Esophagus (tissue), 2 donors: ENCODE data around the gene MORF4L1. TPM values are rescaled to one million over a fixed set of nuclear protein-coding genes. Genes with fewer than 3 reads are reported as not detected.
A peak's percentile ranks its signal among the peaks of the same experiment; 100 is the strongest.

Experiments used
- H3K27ac ChIP-seq, 2 donors: one replicate each; pipeline ENCODE4 v1.5.1; 2013; ENCODE audit warnings: low read depth in 2 of 2, mild to moderate bottlenecking in 2 of 2, inconsistent platforms in 1 of 2, low read length in 1 of 2, moderate library complexity in 1 of 2
- H3K27me3 ChIP-seq, 2 donors: one replicate each; pipeline ENCODE4 v1.6.1; 2013; ENCODE audit warnings: low read length in 2 of 2, control low read depth in 1 of 2, mild to moderate bottlenecking in 1 of 2; ENCODE audit not compliant: insufficient read depth in 2 of 2, control insufficient read depth in 1 of 2
- H3K36me3 ChIP-seq, 2 donors: one replicate each; pipeline ENCODE4 v1.6.1; 2013; ENCODE audit warnings: low read length in 1 of 2; ENCODE audit not compliant: control insufficient read depth in 2 of 2, insufficient read depth in 2 of 2
- H3K4me1 ChIP-seq, 2 donors: one replicate each; pipeline ENCODE4 v1.6.1; 2013; ENCODE audit warnings: low read length in 1 of 2; ENCODE audit not compliant: control insufficient read depth in 2 of 2, insufficient read depth in 2 of 2
- H3K4me3 ChIP-seq, 2 donors: one replicate each; pipeline ENCODE4 v1.5.1; 2013; ENCODE audit warnings: low read length in 2 of 2, mild to moderate bottlenecking in 2 of 2, low read depth in 1 of 2, moderate library complexity in 1 of 2
- H3K9me3 ChIP-seq, 2 donors: one replicate each; pipeline ENCODE4 v1.6.1; 2013; ENCODE audit warnings: mild to moderate bottlenecking in 2 of 2, low read depth in 1 of 2, low read length in 1 of 2, moderate library complexity in 1 of 2; ENCODE audit not compliant: control insufficient read depth in 2 of 2, insufficient read depth in 1 of 2
- WGBS, 2 donors: extraction: QIAGEN DNeasy Blood & Tissue Kit; methylation state at CpG; one replicate each; pipeline ENCODE4 v1.1.7; 2013; 5-methylcytosine and 5-hydroxymethylcytosine counted together
- polyA plus RNA-seq, 2 donors: library from polyadenylated mRNA; stranded (reverse); fragments of 200-250 nt; gene quantifications; one replicate each; pipeline ENCODE4 v1.2.3, GENCODE V29; 2013
- donor health status: healthy with polysubstance abuse.
- donor health status: Bipolar disorder and iron deficiency.

MORF4L1 gene
- polyA plus RNA-seq, 2 donors = 47.6 to 126 TPM

GRCh38 chr15:78938658-78939488 lies 66.2 kb downstream of the MORF4L1 start:
- peaks cover 6 to 8% of the 10 kb centered on the region in 2 donors for H3K4me1 ChIP-seq
- WGBS, 2 donors = 70 to 83% methylated on average over 6 of the region's 6 CpGs

GRCh38 chr15:78942741-78943140 lies 70.1 kb downstream of the MORF4L1 start:
- H3K4me1 ChIP-seq = peaks cover 3 to 11% of the 10 kb centered on the region in 2 donors
- no peak overlapping the region for H3K4me3 ChIP-seq
- H3K27ac ChIP-seq = no peak overlapping the region
- H3K36me3 ChIP-seq = no peaks in the 10 kb centered on the region
- 85 to 88% methylated on average over 4 of the region's 4 CpGs for WGBS, 2 donors
- H3K27me3 ChIP-seq = no peaks in the 10 kb centered on the region
- no peaks in the 10 kb centered on the region for H3K9me3 ChIP-seq

More at GRCh38 chr15:78938658-78939488, 66.2 kb downstream of the MORF4L1 start:
- Histone ChIP-seq H3K4me3 (no peak overlapping the region), H3K27ac (peak overlapping the region; percentile 13 to 39), H3K27me3 (no peaks in the 10 kb centered on the region), H3K9me3 (no peaks in the 10 kb centered on the region), H3K36me3 (peaks cover 0 to 12% of the 10 kb centered on the region in 2 donors)

- no peak overlapping the region for H3K27ac ChIP-seq
- peak overlapping the region; percentile 48 to 58 for H3K4me3 ChIP-seq
- H3K4me1 ChIP-seq = peaks cover 3 to 11% of the 10 kb centered on the region in 2 donors
- H3K9me3 ChIP-seq = no peaks in the 10 kb centered on the region
- WGBS, 2 donors = 54 to 61% methylated on average over 7 of the region's 7 CpGs
- H3K36me3 ChIP-seq = no peaks in the 10 kb centered on the region
- H3K27me3 ChIP-seq = no peaks in the 10 kb centered on the region
Observed at GRCh38 chr15:78943692-78944091, 71.0 kb downstream of the MORF4L1 start.

DNA sequence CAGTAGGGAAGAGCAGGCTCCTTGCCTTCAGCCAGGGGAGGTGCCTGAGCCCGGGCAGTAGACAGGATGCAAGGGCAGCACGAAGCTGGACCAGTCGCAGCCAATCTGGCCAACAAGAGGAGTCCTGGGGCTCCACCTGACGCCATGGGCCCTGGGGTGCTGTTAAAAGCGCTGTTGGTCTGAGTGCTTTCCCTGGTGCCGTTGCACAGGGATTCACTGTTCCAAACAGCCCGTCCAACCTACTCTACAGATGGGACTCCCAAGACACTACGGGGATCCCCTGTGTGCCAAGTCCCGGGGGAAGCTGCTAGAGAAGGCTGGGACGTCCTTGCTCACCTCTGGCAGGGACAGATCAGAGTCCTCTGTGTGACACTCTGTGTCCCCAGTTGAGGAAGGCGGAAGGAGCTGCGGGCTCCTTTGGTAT lies 71.5 kb downstream of the MORF4L1 start:
- H3K27ac ChIP-seq = peak overlapping the region in 1 of 2 donors; percentile 34
- WGBS, 2 donors = 18 to 26% methylated on average over 12 of the region's 12 CpGs
- H3K36me3 ChIP-seq = no peaks in the 10 kb centered on the region
- H3K9me3 ChIP-seq = no peaks in the 10 kb centered on the region
- peak overlapping the region; percentile 48 to 58 for H3K4me3 ChIP-seq
- H3K4me1 ChIP-seq = peaks cover 3 to 11% of the 10 kb centered on the region in 2 donors
- no peaks in the 10 kb centered on the region for H3K27me3 ChIP-seq

- no peaks in the 10 kb centered on the region for H3K36me3 ChIP-seq
- H3K4me1 ChIP-seq = peaks cover 3 to 11% of the 10 kb centered on the region in 2 donors
- H3K27me3 ChIP-seq = no peaks in the 10 kb centered on the region
- peak within 1 kb of the TSS; percentile 48 to 58 for H3K4me3 ChIP-seq
- peak within 1 kb of the TSS in 1 of 2 donors; percentile 34 for H3K27ac ChIP-seq
- 1 to 2% methylated on average over 41 to 71 of the region's 71 CpGs for WGBS, 2 donors
- no peaks in the 10 kb centered on the region for H3K9me3 ChIP-seq
Observed at GRCh38 chr15:78944669-78945407, 72.1 kb downstream of the MORF4L1 start, which contains the start of gene CTSH. CTSH (minus strand) TSS chr15:78945046; CDS start chr15:78944981, 65 bp downstream.

GRCh38 chr15:78946493-78946892 lies 73.8 kb downstream of the MORF4L1 start:
- WGBS, 2 donors = 93 to 97% methylated on average over 5 of the region's 5 CpGs

GRCh38 chr15:78947506-78947905 lies 74.8 kb downstream of the MORF4L1 start:
- H3K4me3 ChIP-seq = no peak overlapping the region
- H3K27ac ChIP-seq = no peak overlapping the region
- no peaks in the 10 kb centered on the region for H3K9me3 ChIP-seq
- H3K27me3 ChIP-seq = no peaks in the 10 kb centered on the region
- no peaks in the 10 kb centered on the region for H3K36me3 ChIP-seq
- H3K4me1 ChIP-seq = peaks cover 3 to 19% of the 10 kb centered on the region in 2 donors
- WGBS, 2 donors = 91 to 96% methylated on average over 5 of the region's 5 CpGs

More at GRCh38 chr15:78946493-78946892, 73.8 kb downstream of the MORF4L1 start:
- no peaks in the 10 kb centered on the region for H3K36me3 ChIP-seq
- H3K9me3 ChIP-seq = no peaks in the 10 kb centered on the region
- H3K4me1 ChIP-seq = peaks cover 3 to 14% of the 10 kb centered on the region in 2 donors
- no peak overlapping the region for H3K27ac ChIP-seq
- no peaks in the 10 kb centered on the region for H3K27me3 ChIP-seq
- no peak overlapping the region for H3K4me3 ChIP-seq

Other genes with a start within 250 kb of the MORF4L1 start
- gene CHRNB4, start 231.7 kb upstream of the MORF4L1 start, polyA plus RNA-seq = under 1 TPM; 0.16 to 0.42 TPM
- gene ADAMTS7, start 61.4 kb upstream of the MORF4L1 start, polyA plus RNA-seq = under 1 TPM; 0.45 to 0.63 TPM
- 10 to 100 TPM; 43.6 to 76.9 TPM for gene CTSH, start 72.2 kb downstream of the MORF4L1 start, polyA plus RNA-seq
- gene RASGRF1, start 217.9 kb downstream of the MORF4L1 start, polyA plus RNA-seq = under 1 TPM; 0.02 to 0.04 TPM